ENCODE results near the gene APC. TPM values are rescaled to one million over a fixed set of nuclear protein-coding genes. Genes with fewer than 3 reads are reported as not detected.

APC gene
- total RNA-seq, 4 donors from 2014 or later, result 57.3 to 68.2 (median 65.5) TPM

DNA sequence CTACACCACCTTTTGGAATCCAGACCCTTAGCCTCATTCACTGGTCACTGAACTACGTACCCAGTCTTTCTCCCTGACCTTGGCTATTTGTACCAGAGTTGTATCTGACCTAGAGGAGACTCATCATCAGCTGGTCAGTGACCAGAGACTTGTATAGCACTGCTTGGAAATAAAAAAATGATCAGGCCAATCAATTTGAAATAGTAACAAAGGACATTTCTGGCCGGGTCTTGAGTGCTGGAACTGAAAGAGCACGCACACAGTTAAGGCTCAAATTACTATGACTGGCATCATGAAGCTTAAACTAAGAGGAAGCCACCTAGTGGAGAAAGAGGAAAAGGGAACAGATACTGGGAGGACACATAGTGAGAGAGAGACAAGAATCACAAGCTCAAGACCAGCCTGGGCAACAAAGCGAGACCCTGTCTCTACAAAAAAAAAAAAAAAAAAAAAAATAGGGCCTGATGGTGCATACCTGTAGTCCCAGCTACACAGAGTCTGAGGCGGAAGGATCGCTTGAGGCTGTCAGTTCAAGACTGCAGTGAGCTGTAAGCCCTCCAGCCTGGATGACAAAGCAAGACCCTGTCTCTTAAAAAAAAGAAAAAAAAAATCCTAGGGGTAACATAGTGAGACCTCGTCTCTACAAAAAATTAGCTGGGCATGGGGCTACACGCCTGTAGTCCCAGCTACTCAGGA is 110.6 kb downstream of the APC start:
- no peak for TF ChIP-seq CTCF (IDR thresholded peaks at IDR 0.05; ENCODE audit: low read depth)

DNA sequence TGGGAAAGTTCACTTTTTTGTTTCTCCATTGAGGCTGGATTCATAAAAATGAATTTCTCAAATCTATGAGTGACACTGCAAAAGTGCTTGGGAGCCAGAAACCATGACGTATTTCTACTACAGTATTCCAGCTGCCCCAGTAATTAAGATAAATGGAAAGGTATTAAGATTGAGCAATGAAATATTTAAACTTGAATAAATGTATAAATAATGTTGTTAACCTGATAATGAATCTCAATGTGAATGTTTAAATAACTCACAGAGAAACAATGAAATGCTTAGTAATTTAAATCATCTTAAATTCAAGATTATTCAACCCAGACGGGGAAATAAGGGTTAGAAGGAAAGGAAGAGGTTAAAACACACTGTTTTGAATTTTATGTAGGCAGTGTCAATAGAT is 112.2 kb downstream of the APC start:
- TF ChIP-seq CTCF (IDR thresholded peaks at IDR 0.05; ENCODE audit: low read depth), result no peak

- TF ChIP-seq CTCF (IDR thresholded peaks at IDR 0.05; ENCODE audit: low read depth), result no peak
Observed at GRCh38 chr5:112854651-112855050, 117.0 kb downstream of the APC start.

GRCh38 chr5:112857866-112858265 is 120.2 kb downstream of the APC start:
- TF ChIP-seq CTCF (IDR thresholded peaks at IDR 0.05; ENCODE audit: low read depth), result no peak

- no peak for TF ChIP-seq CTCF (IDR thresholded peaks at IDR 0.05; ENCODE audit: low read depth)
Observed at GRCh38 chr5:112860929-112861637, 123.4 kb downstream of the APC start, which contains the start of gene SRP19. Gene SRP19, plus strand, starts transcription at chr5:112861287. Its CDS starts 90 bp downstream, at chr5:112861377.

DNA sequence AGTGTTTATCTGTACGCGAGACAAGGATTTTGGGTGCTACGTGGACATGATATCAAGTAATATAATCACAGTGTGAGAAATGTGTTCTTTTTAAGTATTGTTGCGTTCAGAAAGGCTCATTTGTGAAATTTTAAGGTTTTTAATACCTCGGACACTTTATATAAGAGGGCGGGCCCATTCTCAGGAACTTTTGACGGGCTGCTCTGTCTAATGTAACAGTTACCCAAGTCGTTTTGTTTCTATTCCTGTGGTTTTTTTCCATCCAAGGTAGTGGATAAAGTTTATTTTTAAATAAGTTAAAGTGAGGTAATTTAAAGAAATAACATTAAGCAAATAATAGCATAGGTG is 123.9 kb downstream of the APC start:
- TF ChIP-seq CTCF (IDR thresholded peaks at IDR 0.05; ENCODE audit: low read depth), result no peak

DNA sequence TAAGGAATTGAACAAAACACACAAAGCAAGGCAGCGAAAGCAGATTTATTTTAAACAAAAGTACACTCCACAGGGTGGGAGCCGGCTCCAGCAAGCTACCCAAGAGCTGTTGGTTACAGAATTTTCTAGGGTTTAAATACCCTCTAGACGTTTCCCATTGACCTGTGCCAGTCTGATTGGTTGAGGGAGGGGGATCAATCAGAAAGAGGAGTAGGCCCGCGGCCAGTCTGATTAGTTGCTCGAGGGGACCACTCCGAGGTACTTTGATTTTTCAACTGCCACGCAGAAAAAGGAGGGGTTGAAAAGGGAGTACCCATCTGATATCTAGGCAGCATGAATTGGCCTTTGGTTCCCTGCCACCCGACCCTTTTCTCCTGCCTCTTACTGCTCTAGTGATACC is 124.4 kb downstream of the APC start:
- no peak for TF ChIP-seq CTCF (IDR thresholded peaks at IDR 0.05; ENCODE audit: low read depth)
